H9 (cell line): ENCODE measurements around the gene IVNS1ABP. TPM values are rescaled to one million over a fixed set of nuclear protein-coding genes. Genes with fewer than 3 reads are reported as not detected.

Source experiments
- DNase-seq: peaks from one replicate; pipeline ENCODE4 v3.0.0-alpha.2; 2017
- H2AFZ ChIP-seq: one replicate; pipeline ENCODE4 v1.6.1; 2013; ENCODE audit warnings: mild to moderate bottlenecking, low read length, control low read depth, moderate library complexity
- H2AK5ac ChIP-seq: 2 replicates; pipeline ENCODE4 v1.6.1; 2013; ENCODE audit warnings: low read length, control low read depth, mixed read lengths; ENCODE audit not compliant: insufficient read length
- H2BK120ac ChIP-seq: one replicate; pipeline ENCODE4 v1.6.1; 2013; ENCODE audit warnings: low read depth, mild to moderate bottlenecking, low read length, control low read depth, inconsistent platforms; ENCODE audit not compliant: poor library complexity, severe bottlenecking
- H2BK12ac ChIP-seq: 2 replicates; pipeline ENCODE4 v1.6.1; 2013; ENCODE audit warnings: low read length, control low read depth, mixed read lengths, low read depth; ENCODE audit not compliant: insufficient read length
- H2BK15ac ChIP-seq: 2 replicates; pipeline ENCODE4 v1.6.1; 2013; ENCODE audit warnings: low read depth, low read length, control low read depth
- H2BK20ac ChIP-seq: one replicate; pipeline ENCODE4 v1.6.1; 2013; ENCODE audit warnings: low read depth, mild to moderate bottlenecking, low read length, control low read depth, inconsistent platforms; ENCODE audit not compliant: poor library complexity, severe bottlenecking
- H2BK5ac ChIP-seq: 2 replicates; pipeline ENCODE4 v1.6.1; 2013; ENCODE audit warnings: low read length, control low read depth, mixed read lengths; ENCODE audit not compliant: insufficient read length
- H3K14ac ChIP-seq: 2 replicates; pipeline ENCODE4 v1.6.1; 2013; ENCODE audit warnings: low read length, control low read depth; ENCODE audit not compliant: insufficient read depth
- H3K18ac ChIP-seq: 2 replicates; pipeline ENCODE4 v1.6.1; 2013; ENCODE audit warnings: low read depth, mild to moderate bottlenecking, mixed read lengths, low read length, control low read depth; ENCODE audit not compliant: insufficient read length
- H3K23ac ChIP-seq: 2 replicates; pipeline ENCODE4 v1.6.1; 2013; ENCODE audit warnings: low read length, control low read depth, mixed read lengths, low read depth; ENCODE audit not compliant: insufficient read length
- H3K23me2 ChIP-seq: 2 replicates; pipeline ENCODE4 v1.6.1; 2013; ENCODE audit warnings: low read depth, mild to moderate bottlenecking, mixed read lengths, low read length, control low read depth; ENCODE audit not compliant: insufficient read length, poor library complexity, severe bottlenecking
- H3K27ac ChIP-seq: 2 replicates; pipeline ENCODE4 v1.5.1; 2013; ENCODE audit warnings: low read length, control low read depth, mixed read lengths, low read depth; ENCODE audit not compliant: insufficient read length
- H3K27me3 ChIP-seq: 2 replicates; pipeline ENCODE4 v1.6.1; 2013; ENCODE audit warnings: low read length, control low read depth, inconsistent platforms; ENCODE audit not compliant: insufficient read depth
- H3K4ac ChIP-seq: 2 replicates; pipeline ENCODE4 v1.6.1; 2013; ENCODE audit warnings: low read depth, mild to moderate bottlenecking, control low read depth, inconsistent platforms, low read length, moderate library complexity
- H3K4me1 ChIP-seq: 2 replicates; pipeline ENCODE4 v1.6.1; 2013; ENCODE audit warnings: low read length, control low read depth, inconsistent platforms; ENCODE audit not compliant: insufficient read depth
- H3K4me2 ChIP-seq: 2 replicates; pipeline ENCODE4 v1.6.1; 2013; ENCODE audit warnings: low read length, control low read depth, mixed read lengths; ENCODE audit not compliant: insufficient read length, insufficient read depth
- H3K56ac ChIP-seq: 2 replicates; pipeline ENCODE4 v1.6.1; 2013; ENCODE audit warnings: low read depth, mild to moderate bottlenecking, mixed read lengths, low read length, control low read depth; ENCODE audit not compliant: insufficient read length
- H3K79me1 ChIP-seq: 2 replicates; pipeline ENCODE4 v1.6.1; 2013; ENCODE audit warnings: low read depth, mild to moderate bottlenecking, moderate library complexity, low read length, control low read depth, inconsistent platforms; ENCODE audit not compliant: insufficient read depth, poor library complexity, severe bottlenecking
- H3K79me2 ChIP-seq: 2 replicates; pipeline ENCODE4 v1.6.1; 2013; ENCODE audit warnings: low read length, control low read depth, inconsistent platforms; ENCODE audit not compliant: insufficient read depth
- H3K9ac ChIP-seq: 2 replicates; pipeline ENCODE4 v1.6.1; 2013; ENCODE audit warnings: low read length, control low read depth, mixed read lengths; ENCODE audit not compliant: insufficient read length; ENCODE audit errors: extremely low read depth
- H3K9me3 ChIP-seq: one replicate; pipeline ENCODE4 v1.6.1; 2013; ENCODE audit warnings: low read depth, low read length, inconsistent platforms; ENCODE audit not compliant: control insufficient read depth
- H3T11ph ChIP-seq: one replicate; pipeline ENCODE4 v1.6.1; 2013; ENCODE audit warnings: mild to moderate bottlenecking, low read length, control low read depth, inconsistent platforms
- H4K20me1 ChIP-seq: one replicate; pipeline ENCODE4 v1.6.1; 2013; ENCODE audit not compliant: control insufficient read depth, insufficient read length, insufficient read depth
- H4K5ac ChIP-seq: 2 replicates; pipeline ENCODE4 v1.6.1; 2013; ENCODE audit warnings: low read depth, mild to moderate bottlenecking, mixed read lengths, low read length, control low read depth; ENCODE audit not compliant: insufficient read length
- H4K8ac ChIP-seq: replicated peaks from 2 replicates; pipeline ENCODE4 v1.6.1; 2013; ENCODE audit warnings: low read length, control low read depth, mixed read lengths, low read depth; ENCODE audit not compliant: insufficient read length
- H4K91ac ChIP-seq: 2 replicates; pipeline ENCODE4 v1.6.1; 2013; ENCODE audit warnings: low read depth, mild to moderate bottlenecking, moderate library complexity, mixed read lengths, low read length, control low read depth; ENCODE audit not compliant: insufficient read length
- H3K27ac Mint-ChIP-seq, 3 experiments: 2 replicates in 2 of 3; 3 replicates in 1 of 3; pipeline ENCODE4 v1.8.0; 2020 to 2021; ENCODE audit warnings: mixed read lengths in 3 of 3, mild to moderate bottlenecking in 1 of 3, moderate library complexity in 1 of 3
- H3K27me3 Mint-ChIP-seq: 2 replicates; pipeline ENCODE4 v1.8.0; 2021; ENCODE audit warnings: low read depth, mild to moderate bottlenecking, moderate library complexity, mixed read lengths
- H3K36me3 Mint-ChIP-seq, 3 experiments: 2 replicates in 2 of 3; 3 replicates in 1 of 3; pipeline ENCODE4 v1.8.0; 2020 to 2021; ENCODE audit warnings: low read depth in 3 of 3, mixed read lengths in 3 of 3; ENCODE audit not compliant: insufficient read depth in 1 of 3
- H3K4me1 Mint-ChIP-seq, 2 experiments: 2 replicates each; pipeline ENCODE4 v1.8.0; 2020; ENCODE audit warnings: mixed read lengths in 2 of 2
- H3K4me3 Mint-ChIP-seq, 2 experiments: 2 replicates in 1 of 2; 3 replicates in 1 of 2; pipeline ENCODE4 v1.8.0; 2020 to 2021; ENCODE audit warnings: mild to moderate bottlenecking in 2 of 2, mixed read lengths in 2 of 2, moderate library complexity in 1 of 2
- H3K9me3 Mint-ChIP-seq, 2 experiments: 2 replicates in 1 of 2; 3 replicates in 1 of 2; pipeline ENCODE4 v1.8.0; 2020; ENCODE audit warnings: mild to moderate bottlenecking in 2 of 2, mixed read lengths in 2 of 2, moderate library complexity in 1 of 2
- CTCF ChIP-seq: fragments of 200-600 bp; sonication (generic); conservative IDR thresholded peaks from 3 replicates; pipeline ENCODE4 v1.8.0; 2021; ENCODE audit warnings: antibody characterized with exemption, mild to moderate bottlenecking
- whole genome bisulfite sequencing: extraction: QIAGEN DNeasy Blood & Tissue Kit; methylation state at CpG from one replicate; pipeline ENCODE4 v1.1.7; 2013; ENCODE audit warnings: missing lambda C conversion rate, low lambda C conversion rate, mixed read lengths; ENCODE audit not compliant: insufficient read length; ENCODE audit errors: extremely low coverage; 5-methylcytosine and 5-hydroxymethylcytosine counted together
- total RNA-seq: library from RNA; stranded (reverse); gene quantifications from 2 replicates; pipeline ENCODE4 v1.2.1, GENCODE V29; 2021

The IVNS1ABP gene
- total RNA-seq, 1 experiment from 2014 or later: 110 TPM

DNA sequence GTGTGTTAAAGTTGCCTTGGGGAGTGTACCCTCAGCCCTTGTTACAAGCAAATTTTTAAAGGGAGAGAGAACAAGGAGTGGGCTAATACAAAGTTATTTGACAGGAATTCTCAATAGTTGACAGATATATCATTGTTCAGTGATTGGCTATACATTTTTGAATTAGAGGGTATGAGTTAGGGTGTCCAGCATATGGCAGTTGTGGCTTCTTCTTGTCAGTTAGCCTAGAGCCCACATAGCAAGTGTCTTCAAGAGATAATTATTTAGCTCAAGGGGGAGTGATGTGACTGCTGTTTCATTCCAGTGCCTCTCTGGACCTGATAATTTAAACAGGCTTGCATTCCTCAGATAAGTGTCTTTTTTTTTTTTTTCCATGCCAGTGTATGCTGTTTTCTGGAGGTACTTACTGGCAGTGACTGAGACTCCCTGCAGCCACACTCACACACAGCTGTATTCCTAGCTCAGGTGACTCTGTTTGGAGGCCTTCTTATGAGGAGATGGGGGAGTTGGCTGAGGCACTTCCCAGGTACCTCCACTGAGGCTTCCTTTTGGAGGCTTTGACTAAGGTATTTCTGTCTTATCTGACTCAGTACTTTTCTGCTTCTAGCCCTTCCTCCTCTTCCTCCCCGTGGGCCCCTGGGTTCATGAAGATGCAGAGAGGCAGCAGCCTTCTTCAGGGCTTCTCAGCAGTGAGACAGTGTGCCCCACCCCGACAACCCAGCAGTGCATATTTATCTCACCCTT, 32.3 kb downstream of the IVNS1ABP start:
- Histone ChIP-seq H3K4me1 (no peaks in the 10 kb centered on the region), H2BK120ac (no peak overlapping the region), H4K8ac (no peak overlapping the region), H2BK5ac (no peak overlapping the region), H3K79me1 (no peaks in the 10 kb centered on the region), H3K18ac (no peak overlapping the region), H3K56ac (no peak overlapping the region), H3K4me2 (no peak overlapping the region), H3K27me3 (no peaks in the 10 kb centered on the region), H2AK5ac (no peak overlapping the region), H2BK20ac (no peak overlapping the region), H2BK15ac (no peak overlapping the region), H3K79me2 (no peaks in the 10 kb centered on the region), H4K20me1 (no peaks in the 10 kb centered on the region), H3K14ac (no peak overlapping the region), H4K5ac (no peak overlapping the region), H2AFZ (no peak overlapping the region), H3K4ac (no peak overlapping the region), H3K9ac (no peak overlapping the region), H3K9me3 (no peaks in the 10 kb centered on the region), H3K23ac (no peak overlapping the region), H4K91ac (no peak overlapping the region), H3T11ph (no peak overlapping the region), H2BK12ac (no peak overlapping the region), H3K27ac (no peak overlapping the region), H3K23me2 (no peaks in the 10 kb centered on the region)
- TF ChIP-seq CTCF: no peak
- H3K4me1 Mint-ChIP-seq: no peaks in the 10 kb centered on the region
- WGBS: no CpG with 5 or more reads among the region's 2 CpGs
- no peak for DNase-seq
- peaks cover 0 to 7% (median 1%) of the 10 kb centered on the region in 3 experiments; a peak in 3 of 7 replicates for H3K36me3 Mint-ChIP-seq
- no peak overlapping the region for H3K27ac Mint-ChIP-seq
- no peaks in the 10 kb centered on the region; a peak in 2 of 5 replicates for H3K9me3 Mint-ChIP-seq
- no peak overlapping the region for H3K4me3 Mint-ChIP-seq
- no peaks in the 10 kb centered on the region for H3K27me3 Mint-ChIP-seq
